IPS-NIHi11 (cell line): ENCODE data around the gene CDHR2.
A peak's percentile ranks its signal among the peaks of the same experiment; 100 is the strongest.
"Not testable (repeated sequence)": the region's sequence is repeated elsewhere in the genome, so short reads cannot be mapped to it uniquely, and the experiment has no call there.

ENCODE experiments used
- DNase-seq: peaks from one replicate; pipeline ENCODE4 v3.0.0; 2012; ENCODE audit warnings: mixed read lengths, low spot score

Gene CDHR2

GRCh38 chr5:176596689-176597416 lies 47.7 kb downstream of the CDHR2 start:
- DNase-seq = peak; percentile 73

- DNase-seq = no peak
Observed at GRCh38 chr5:176597417-176598389, 48.6 kb downstream of the CDHR2 start.

GRCh38 chr5:176599749-176600430 lies 50.7 kb downstream of the CDHR2 start:
- DNase-seq = not testable (repeated sequence)

- DNase-seq = no peak
Observed at GRCh38 chr5:176601901-176602482, 52.9 kb downstream of the CDHR2 start.

GRCh38 chr5:176603091-176603490 lies 53.9 kb downstream of the CDHR2 start:
- DNase-seq = no peak

GRCh38 chr5:176606032-176606431 lies 56.9 kb downstream of the CDHR2 start:
- DNase-seq = no peak

- no peak for DNase-seq
Observed at GRCh38 chr5:176606875-176607274, 57.7 kb downstream of the CDHR2 start.

GRCh38 chr5:176608142-176608705 lies 59.1 kb downstream of the CDHR2 start:
- no peak for DNase-seq

- DNase-seq = no peak
Observed at GRCh38 chr5:176608937-176609723, 60.0 kb downstream of the CDHR2 start.

GRCh38 chr5:176609724-176610434 lies 60.7 kb downstream of the CDHR2 start, which contains the start of gene GPRIN1:
TSS of gene GPRIN1 (minus strand) at chr5:176610156. CDS start at chr5:176599834, 10,322 bp downstream.
- DNase-seq = peak; percentile 96

- no peak for DNase-seq
Observed at GRCh38 chr5:176610435-176610773, 61.3 kb downstream of the CDHR2 start.

- peak; percentile 71 for DNase-seq
Observed at GRCh38 chr5:176611435-176611834, 62.3 kb downstream of the CDHR2 start.

- no peak for DNase-seq
Observed at GRCh38 chr5:176612008-176612407, 62.9 kb downstream of the CDHR2 start.

GRCh38 chr5:176612855-176613254 lies 63.7 kb downstream of the CDHR2 start:
- no peak for DNase-seq

GRCh38 chr5:176614805-176615478 lies 65.8 kb downstream of the CDHR2 start:
- no peak for DNase-seq

- no peak for DNase-seq
Observed at GRCh38 chr5:176616511-176616910, 67.4 kb downstream of the CDHR2 start.

- DNase-seq = no peak
Observed at GRCh38 chr5:176618783-176619182, 69.6 kb downstream of the CDHR2 start.

- peak; percentile 99 for DNase-seq
Observed at GRCh38 chr5:176619203-176619568, 70.0 kb downstream of the CDHR2 start.

- DNase-seq = peak; percentile 52
Observed at GRCh38 chr5:176619569-176620332, 70.6 kb downstream of the CDHR2 start.
